Left lung (tissue), 10 donors: ENCODE results near the gene SASH1. TPM values are rescaled to one million over a fixed set of nuclear protein-coding genes. Genes with fewer than 3 reads are reported as not detected.

Experiments
- ATAC-seq: fragments of 200-7000 bp; cut with Tn5 transposase; one replicate; pipeline ENCODE4 v1.9.1; 2020; ENCODE audit warnings: moderate library complexity
- DNase-seq, 4 donors: peaks; one replicate each; pipeline ENCODE4 v3.0.0-alpha.2; 2013 to 2020
- H3K27ac ChIP-seq, 2 donors: fragments of 200-600 bp; sonication (generic) in 1 of 2; one replicate each; pipeline versions ENCODE4 v1.5.0 to v1.8.0; 2020 to 2021
- H3K27me3 ChIP-seq, 2 donors: fragments of 200-600 bp; sonication (generic) in 1 of 2; one replicate each; pipeline versions ENCODE4 v1.5.0 to v1.8.0; 2020 to 2021
- H3K36me3 ChIP-seq, 2 donors: fragments of 200-600 bp; sonication (generic) in 1 of 2; one replicate each; pipeline versions ENCODE4 v1.5.0 to v1.8.0; 2020 to 2021
- H3K4me1 ChIP-seq, 2 donors: fragments of 200-600 bp; one replicate each; pipeline ENCODE4 v1.8.0; 2021
- H3K4me3 ChIP-seq, 2 donors: fragments of 200-600 bp; sonication (generic) in 1 of 2; one replicate each; pipeline versions ENCODE4 v1.5.0 to v1.8.0; 2020 to 2021; ENCODE audit warnings: mild to moderate bottlenecking in 1 of 2
- H3K9me3 ChIP-seq, 2 donors: fragments of 200-600 bp; sonication (generic) in 1 of 2; one replicate each; pipeline versions ENCODE4 v1.5.0 to v1.8.0; 2020 to 2021
- CTCF ChIP-seq, 2 donors: fragments of 200-600 bp; sonication (generic) in 1 of 2; IDR thresholded peaks; one replicate each; pipeline versions ENCODE4 v1.5.0 to v1.8.0; 2021; ENCODE audit warnings: antibody characterized with exemption in 2 of 2
- intact Hi-C, 2 donors: fragments of 100-400 bp; cut with DNase I; formaldehyde crosslinking; loops; one replicate each; pipeline versions ENCODE4 v1.11.2 to v1.14.2; 2022
- polyA plus RNA-seq, 6 donors: library from polyadenylated mRNA; unstranded; fragments of 120-200 nt; gene quantifications; one replicate each; pipeline ENCODE4 v1.2.1, GENCODE V29; 2013; ENCODE audit not compliant: insufficient read length in 6 of 6
- total RNA-seq, 2 donors: library from RNA; stranded (reverse); fragmentation: NEBNext Ultra II Directional; extraction: Animal tissue kit (Norgen Biotek cat#: 25700); gene quantifications; one replicate each; pipeline ENCODE4 v1.2.1, GENCODE V29; 2021
- donor health status: DM: no; HTN: yes; CAD: no.
- donor health status: DM: no; HTN: no; CAD: no.

The SASH1 gene
- total and polyA plus RNA-seq, 8 donors, result 31.4 to 53.5 (median 34.8) TPM

DNA sequence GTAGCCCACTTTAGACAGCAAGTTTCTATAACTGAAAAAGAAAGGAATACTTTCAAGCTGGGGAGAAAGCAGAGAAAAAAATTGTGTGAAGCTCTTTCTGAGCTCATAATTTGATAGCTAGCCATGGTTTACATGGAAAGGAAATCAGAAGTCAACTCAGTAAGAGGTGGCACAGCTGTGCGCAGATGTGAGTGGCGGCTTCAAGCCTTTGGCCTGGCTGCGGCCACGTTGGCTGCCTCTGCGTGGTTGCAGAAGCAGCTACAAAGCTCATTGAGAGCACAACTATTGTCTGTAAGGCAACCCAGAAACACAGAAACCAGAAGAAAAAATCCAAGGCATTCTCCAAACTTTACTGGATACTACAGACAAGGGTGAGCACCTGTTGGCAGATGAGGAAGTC is 136.9 kb downstream of the SASH1 start:
- DNase-seq, result no peak
- intact Hi-C loops, result no loop called here
- no peaks in the 10 kb centered on the region for H3K27me3 ChIP-seq
- H3K27ac ChIP-seq, result no peak overlapping the region
- ATAC-seq, result no peak
- no peaks in the 10 kb centered on the region for H3K9me3 ChIP-seq
- H3K4me1 ChIP-seq, result no peaks in the 10 kb centered on the region
- H3K4me3 ChIP-seq, result no peak overlapping the region
- no peak for TF ChIP-seq CTCF (IDR thresholded peaks at IDR 0.05)
- peaks cover 0 to 29% of the 10 kb centered on the region in 2 donors for H3K36me3 ChIP-seq

- Histone ChIP-seq H3K9me3 (no peaks in the 10 kb centered on the region), H3K27me3 (no peaks in the 10 kb centered on the region), H3K27ac (no peak overlapping the region), H3K36me3 (peaks cover 0 to 10% of the 10 kb centered on the region in 2 donors), H3K4me3 (no peak overlapping the region), H3K4me1 (no peaks in the 10 kb centered on the region)
- TF ChIP-seq CTCF (IDR thresholded peaks at IDR 0.05), result no peak
- no peak for ATAC-seq
- intact Hi-C loops, result no loop called here
- no peak for DNase-seq
These were observed 144.8 kb downstream of the SASH1 start for GRCh38 chr6:148487461-148487860.

GRCh38 chr6:148491638-148492251 is 149.1 kb downstream of the SASH1 start:
- no peak overlapping the region for H3K27ac ChIP-seq
- intact Hi-C loops, result no loop called here
- ATAC-seq, result no peak

GRCh38 chr6:148492654-148493290 is 150.1 kb downstream of the SASH1 start:
- H3K4me1 ChIP-seq, result no peaks in the 10 kb centered on the region
- no peaks in the 10 kb centered on the region for H3K36me3 ChIP-seq
- no peak for DNase-seq
- TF ChIP-seq CTCF (IDR thresholded peaks at IDR 0.05), result no peak
- H3K9me3 ChIP-seq, result no peaks in the 10 kb centered on the region
- intact Hi-C loops, result no loop called here
- H3K27me3 ChIP-seq, result no peaks in the 10 kb centered on the region
- H3K27ac ChIP-seq, result no peak overlapping the region
- ATAC-seq, result no peak
- no peak overlapping the region for H3K4me3 ChIP-seq

More at GRCh38 chr6:148491638-148492251, 149.1 kb downstream of the SASH1 start:
- DNase-seq, result no peak
- Histone ChIP-seq H3K36me3 (peaks cover 0 to 3% of the 10 kb centered on the region in 2 donors), H3K4me1 (no peaks in the 10 kb centered on the region), H3K9me3 (no peaks in the 10 kb centered on the region), H3K27me3 (no peaks in the 10 kb centered on the region), H3K4me3 (no peak overlapping the region)
- no peak for TF ChIP-seq CTCF (IDR thresholded peaks at IDR 0.05)

DNA sequence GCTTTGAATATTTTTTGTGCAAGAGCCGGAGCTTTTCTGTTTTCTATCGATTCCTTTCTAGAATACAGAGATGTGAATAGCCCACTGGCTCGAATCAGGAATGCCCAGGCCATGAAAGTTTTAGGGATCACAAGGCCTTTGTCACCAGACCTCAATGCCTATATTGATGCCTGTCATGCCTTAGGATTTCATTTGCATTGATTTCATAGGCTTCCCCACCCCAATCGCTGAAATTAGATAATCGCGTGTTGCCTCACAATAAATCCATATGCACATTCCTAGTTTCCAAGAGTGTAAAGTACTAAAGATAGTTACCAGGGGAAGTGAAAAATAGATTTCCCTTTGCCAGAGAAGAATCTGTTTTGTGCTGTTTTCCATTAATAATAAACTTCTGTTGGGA is 150.8 kb downstream of the SASH1 start:
- no peak for DNase-seq
- Histone ChIP-seq H3K36me3 (no peaks in the 10 kb centered on the region), H3K27ac (no peak overlapping the region), H3K4me3 (no peak overlapping the region), H3K27me3 (no peaks in the 10 kb centered on the region), H3K4me1 (no peaks in the 10 kb centered on the region), H3K9me3 (no peaks in the 10 kb centered on the region)
- TF ChIP-seq CTCF (IDR thresholded peaks at IDR 0.05), result no peak
- no peak for ATAC-seq
- intact Hi-C loops, result no loop called here
